Measurements from ENCODE around the gene CD58. TPM values are rescaled to one million over a fixed set of nuclear protein-coding genes. Genes with fewer than 3 reads are reported as not detected.
A peak's percentile ranks its signal among the peaks of the same experiment; 100 is the strongest.

CD58 gene
- total and polyA plus RNA-seq, 9 of the 15 experiments (the other 6 are each of a cell fraction or from before 2014, with no cell fraction given), result 18.1 to 113 (median 37.4) TPM

- TF ChIP-seq NELFE (IDR thresholded peaks at IDR 0.05; ENCODE audit: insufficient read depth, insufficient read length) (no peak), ESRRB (CRISPR knock-in tag; IDR thresholded peaks at IDR 0.05; ENCODE audit: borderline replicate concordance) (no peak), ETV6 (IDR thresholded peaks at IDR 0.05; ENCODE audit: borderline replicate concordance in 1 of 2, low read depth in 2 of 2, low read length in 1 of 2) (no peak), ETV6 (CRISPR knock-in tag; IDR thresholded peaks at IDR 0.05; ENCODE audit: borderline replicate concordance) (no peak), TAF15 (IDR thresholded peaks at IDR 0.05; ENCODE audit: low read depth, low read length) (no peak), ZNF830 (CRISPR knock-in tag; IDR thresholded peaks at IDR 0.05) (no peak), CBX1 (IDR thresholded peaks at IDR 0.05; ENCODE audit: low read depth) (no peak), NR0B1 (IDR thresholded peaks at IDR 0.05; ENCODE audit: partially characterized antibody) (no peak), MIER1 (IDR thresholded peaks at IDR 0.05; ENCODE audit: low read depth) (no peak), TEAD1 (CRISPR knock-in tag; IDR thresholded peaks at IDR 0.05) (no peak; a peak in 1 of 4 replicates)
- TF ChIP-seq, protein P1, sequence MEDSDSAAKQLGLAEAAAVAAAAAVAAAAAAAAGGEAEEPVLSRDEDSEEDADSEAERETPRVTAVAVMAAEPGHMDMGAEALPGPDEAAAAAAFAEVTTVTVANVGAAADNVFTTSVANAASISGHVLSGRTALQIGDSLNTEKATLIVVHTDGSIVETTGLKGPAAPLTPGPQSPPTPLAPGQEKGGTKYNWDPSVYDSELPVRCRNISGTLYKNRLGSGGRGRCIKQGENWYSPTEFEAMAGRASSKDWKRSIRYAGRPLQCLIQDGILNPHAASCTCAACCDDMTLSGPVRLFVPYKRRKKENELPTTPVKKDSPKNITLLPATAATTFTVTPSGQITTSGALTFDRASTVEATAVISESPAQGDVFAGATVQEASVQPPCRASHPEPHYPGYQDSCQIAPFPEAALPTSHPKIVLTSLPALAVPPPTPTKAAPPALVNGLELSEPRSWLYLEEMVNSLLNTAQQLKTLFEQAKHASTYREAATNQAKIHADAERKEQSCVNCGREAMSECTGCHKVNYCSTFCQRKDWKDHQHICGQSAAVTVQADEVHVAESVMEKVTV (CRISPR knock-in tag; IDR thresholded peaks at IDR 0.05), result no peak
- TF ChIP-seq, protein P2, sequence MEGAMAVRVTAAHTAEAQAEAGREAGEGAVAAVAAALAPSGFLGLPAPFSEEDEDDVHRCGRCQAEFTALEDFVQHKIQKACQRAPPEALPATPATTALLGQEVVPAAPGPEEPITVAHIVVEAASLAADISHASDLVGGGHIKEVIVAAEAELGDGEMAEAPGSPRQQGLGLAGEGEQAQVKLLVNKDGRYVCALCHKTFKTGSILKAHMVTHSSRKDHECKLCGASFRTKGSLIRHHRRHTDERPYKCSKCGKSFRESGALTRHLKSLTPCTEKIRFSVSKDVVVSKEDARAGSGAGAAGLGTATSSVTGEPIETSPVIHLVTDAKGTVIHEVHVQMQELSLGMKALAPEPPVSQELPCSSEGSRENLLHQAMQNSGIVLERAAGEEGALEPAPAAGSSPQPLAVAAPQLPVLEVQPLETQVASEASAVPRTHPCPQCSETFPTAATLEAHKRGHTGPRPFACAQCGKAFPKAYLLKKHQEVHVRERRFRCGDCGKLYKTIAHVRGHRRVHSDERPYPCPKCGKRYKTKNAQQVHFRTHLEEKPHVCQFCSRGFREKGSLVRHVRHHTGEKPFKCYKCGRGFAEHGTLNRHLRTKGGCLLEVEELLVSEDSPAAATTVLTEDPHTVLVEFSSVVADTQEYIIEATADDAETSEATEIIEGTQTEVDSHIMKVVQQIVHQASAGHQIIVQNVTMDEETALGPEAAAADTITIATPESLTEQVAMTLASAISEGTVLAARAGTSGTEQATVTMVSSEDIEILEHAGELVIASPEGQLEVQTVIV (CRISPR knock-in tag; IDR thresholded peaks at IDR 0.05; ENCODE audit: borderline replicate concordance), result no peak
- TF ChIP-seq, protein P3, sequence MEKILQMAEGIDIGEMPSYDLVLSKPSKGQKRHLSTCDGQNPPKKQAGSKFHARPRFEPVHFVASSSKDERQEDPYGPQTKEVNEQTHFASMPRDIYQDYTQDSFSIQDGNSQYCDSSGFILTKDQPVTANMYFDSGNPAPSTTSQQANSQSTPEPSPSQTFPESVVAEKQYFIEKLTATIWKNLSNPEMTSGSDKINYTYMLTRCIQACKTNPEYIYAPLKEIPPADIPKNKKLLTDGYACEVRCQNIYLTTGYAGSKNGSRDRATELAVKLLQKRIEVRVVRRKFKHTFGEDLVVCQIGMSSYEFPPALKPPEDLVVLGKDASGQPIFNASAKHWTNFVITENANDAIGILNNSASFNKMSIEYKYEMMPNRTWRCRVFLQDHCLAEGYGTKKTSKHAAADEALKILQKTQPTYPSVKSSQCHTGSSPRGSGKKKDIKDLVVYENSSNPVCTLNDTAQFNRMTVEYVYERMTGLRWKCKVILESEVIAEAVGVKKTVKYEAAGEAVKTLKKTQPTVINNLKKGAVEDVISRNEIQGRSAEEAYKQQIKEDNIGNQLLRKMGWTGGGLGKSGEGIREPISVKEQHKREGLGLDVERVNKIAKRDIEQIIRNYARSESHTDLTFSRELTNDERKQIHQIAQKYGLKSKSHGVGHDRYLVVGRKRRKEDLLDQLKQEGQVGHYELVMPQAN (IDR thresholded peaks at IDR 0.05; ENCODE audit: borderline replicate concordance), result no peak
- TF ChIP-seq, protein P4, sequence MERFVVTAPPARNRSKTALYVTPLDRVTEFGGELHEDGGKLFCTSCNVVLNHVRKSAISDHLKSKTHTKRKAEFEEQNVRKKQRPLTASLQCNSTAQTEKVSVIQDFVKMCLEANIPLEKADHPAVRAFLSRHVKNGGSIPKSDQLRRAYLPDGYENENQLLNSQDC (CRISPR knock-in tag; IDR thresholded peaks at IDR 0.05), result no peak
- TF ChIP-seq, protein P5, sequence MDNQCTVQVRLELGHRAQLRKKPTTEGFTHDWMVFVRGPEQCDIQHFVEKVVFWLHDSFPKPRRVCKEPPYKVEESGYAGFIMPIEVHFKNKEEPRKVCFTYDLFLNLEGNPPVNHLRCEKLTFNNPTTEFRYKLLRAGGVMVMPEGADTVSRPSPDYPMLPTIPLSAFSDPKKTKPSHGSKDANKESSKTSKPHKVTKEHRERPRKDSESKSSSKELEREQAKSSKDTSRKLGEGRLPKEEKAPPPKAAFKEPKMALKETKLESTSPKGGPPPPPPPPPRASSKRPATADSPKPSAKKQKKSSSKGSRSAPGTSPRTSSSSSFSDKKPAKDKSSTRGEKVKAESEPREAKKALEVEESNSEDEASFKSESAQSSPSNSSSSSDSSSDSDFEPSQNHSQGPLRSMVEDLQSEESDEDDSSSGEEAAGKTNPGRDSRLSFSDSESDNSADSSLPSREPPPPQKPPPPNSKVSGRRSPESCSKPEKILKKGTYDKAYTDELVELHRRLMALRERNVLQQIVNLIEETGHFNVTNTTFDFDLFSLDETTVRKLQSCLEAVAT (IDR thresholded peaks at IDR 0.05), result peak in 1 of 2 experiments; percentile 42; a peak in 1 of 4 replicates
Measured at GRCh38 chr1:116556289-116557006, 14.4 kb downstream of the CD58 start (continued).
